WERI-Rb-1 (cell line): ENCODE data around the gene WDR41.

Experiments used
- DNase-seq: peaks from one replicate; pipeline ENCODE4 v3.0.0-alpha.2; 2020
- H3K27ac ChIP-seq: fragments of 250-450 bp; sonication (Bioruptor Pico); 2 replicates; pipeline ENCODE4 v1.5.1; 2020; ENCODE audit warnings: mild to moderate bottlenecking, moderate library complexity
- H3K27me3 ChIP-seq: fragments of 250-450 bp; sonication (Bioruptor Pico); 2 replicates; pipeline ENCODE4 v1.5.1; 2021; ENCODE audit warnings: mild to moderate bottlenecking, low read depth, moderate library complexity; ENCODE audit not compliant: insufficient read depth, severe bottlenecking
- H3K36me3 ChIP-seq: fragments of 250-450 bp; sonication (Bioruptor Pico); 2 replicates; pipeline ENCODE4 v1.5.1; 2020; ENCODE audit warnings: mild to moderate bottlenecking, moderate library complexity
- H3K4me3 ChIP-seq: 2 replicates; pipeline ENCODE4 v1.5.1; 2011; ENCODE audit warnings: low read depth, mild to moderate bottlenecking, control low read depth, low read length
- H3K9me3 ChIP-seq: fragments of 250-450 bp; sonication (Bioruptor Pico); 2 replicates; pipeline ENCODE4 v1.5.1; 2021; ENCODE audit warnings: mild to moderate bottlenecking, moderate library complexity; ENCODE audit not compliant: severe bottlenecking
- CTCF ChIP-seq: IDR thresholded peaks from 2 replicates; pipeline ENCODE4 v1.5.1; 2011; ENCODE audit warnings: low read depth, mild to moderate bottlenecking, control low read depth, inconsistent platforms, low read length

WDR41 gene

DNA sequence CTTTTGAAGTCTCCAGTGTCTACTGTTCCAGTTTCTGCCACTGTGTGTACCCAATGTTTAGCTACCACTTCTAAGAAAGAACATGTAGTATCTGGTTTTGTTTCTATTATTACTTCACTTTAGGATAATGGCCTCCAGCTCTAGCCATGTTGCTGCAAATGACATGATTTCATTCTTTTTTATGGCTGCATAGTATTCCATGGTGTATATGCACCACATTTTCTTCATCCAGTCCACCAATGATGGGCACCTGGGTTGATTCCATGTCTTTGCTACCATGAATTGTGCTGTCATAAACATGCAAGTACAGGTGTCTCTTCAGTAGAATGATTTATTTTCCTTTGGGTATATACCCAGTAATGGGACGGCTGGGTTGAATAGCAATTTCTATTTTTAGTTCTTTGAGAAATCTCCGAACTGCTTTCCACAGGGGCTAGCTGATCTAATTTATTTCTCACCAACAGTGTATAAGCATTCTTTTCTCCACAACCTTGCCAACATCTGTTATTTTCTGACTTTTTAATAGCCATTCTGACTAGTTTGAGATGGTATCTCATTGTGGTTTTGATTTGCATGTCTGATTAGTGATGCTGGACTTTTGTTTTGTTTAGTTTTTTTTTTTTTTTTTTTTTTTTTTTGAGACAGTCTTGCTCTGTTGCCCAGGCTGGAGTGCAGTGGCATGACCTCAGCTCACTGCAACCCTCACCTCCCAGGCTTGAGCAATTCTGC, 68.9 kb downstream of the WDR41 start:
- Histone ChIP-seq H3K27ac (no peak overlapping the region), H3K27me3 (no peaks in the 10 kb centered on the region), H3K4me3 (no peak overlapping the region), H3K36me3 (no peaks in the 10 kb centered on the region), H3K9me3 (no peaks in the 10 kb centered on the region)
- DNase-seq, result no peak
- TF ChIP-seq CTCF, result no peak

- Histone ChIP-seq H3K4me3 (no peak overlapping the region), H3K36me3 (no peaks in the 10 kb centered on the region), H3K27me3 (no peaks in the 10 kb centered on the region), H3K27ac (no peak overlapping the region), H3K9me3 (no peaks in the 10 kb centered on the region)
- no peak for DNase-seq
- no peak for TF ChIP-seq CTCF
Observed at GRCh38 chr5:77420940-77421339, 71.2 kb downstream of the WDR41 start.

DNA sequence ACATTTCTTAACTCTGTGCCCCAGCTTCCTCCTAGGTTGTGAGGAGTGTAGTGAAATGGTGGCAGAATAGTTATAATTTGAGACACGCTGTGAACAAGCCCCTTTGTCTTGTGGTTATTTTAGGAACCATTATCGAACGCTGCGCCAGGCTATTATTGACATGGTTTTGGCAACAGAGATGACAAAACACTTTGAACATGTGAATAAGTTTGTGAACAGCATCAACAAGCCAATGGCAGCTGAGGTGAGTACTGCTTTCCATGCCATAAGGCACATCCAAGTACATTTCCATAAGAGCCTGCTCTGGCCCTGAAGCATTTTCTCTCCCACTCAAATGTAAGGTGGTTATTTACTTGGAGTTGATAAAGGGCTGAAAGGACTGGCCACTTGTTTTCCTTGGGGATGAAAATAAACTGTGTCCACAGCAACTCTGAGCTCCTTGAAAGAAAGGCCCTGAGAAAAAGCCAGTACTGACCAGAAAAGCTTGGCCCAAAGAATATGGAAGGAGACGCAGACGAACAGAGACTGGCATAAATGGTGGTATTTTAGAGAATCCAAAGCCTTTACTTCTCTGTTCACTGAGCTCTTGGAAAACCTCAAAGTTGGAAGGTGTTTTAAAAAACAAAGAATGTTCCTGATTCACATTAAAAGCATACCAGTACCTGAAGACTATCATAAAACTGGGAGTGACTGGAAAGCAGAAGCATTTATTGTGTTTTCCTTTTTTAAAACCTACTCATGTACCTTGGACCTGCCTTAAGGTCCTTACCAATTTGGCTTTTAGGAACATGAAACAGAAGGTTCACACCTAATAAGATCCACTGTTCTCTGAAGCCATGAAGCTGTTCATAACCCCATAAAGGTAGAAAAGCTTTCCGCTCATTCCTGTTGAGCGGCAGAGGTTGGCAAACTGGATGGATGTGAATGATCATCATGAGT, 72.2 kb downstream of the WDR41 start:
- Histone ChIP-seq H3K36me3 (no peaks in the 10 kb centered on the region), H3K4me3 (no peak overlapping the region), H3K27me3 (no peaks in the 10 kb centered on the region), H3K9me3 (no peaks in the 10 kb centered on the region), H3K27ac (no peak overlapping the region)
- no peak for DNase-seq
- TF ChIP-seq CTCF, result no peak

GRCh38 chr5:77418601-77419581, 73.2 kb downstream of the WDR41 start:
- TF ChIP-seq CTCF, result no peak
- no peak overlapping the region for H3K4me3 ChIP-seq
- no peaks in the 10 kb centered on the region for H3K36me3 ChIP-seq
- DNase-seq, result no peak
- H3K27me3 ChIP-seq, result no peaks in the 10 kb centered on the region
- no peak overlapping the region for H3K27ac ChIP-seq
- no peaks in the 10 kb centered on the region for H3K9me3 ChIP-seq

- no peaks in the 10 kb centered on the region for H3K9me3 ChIP-seq
- H3K27me3 ChIP-seq, result no peaks in the 10 kb centered on the region
- no peak overlapping the region for H3K4me3 ChIP-seq
- TF ChIP-seq CTCF, result no peak
- DNase-seq, result no peak
- H3K27ac ChIP-seq, result no peak overlapping the region
- no peaks in the 10 kb centered on the region for H3K36me3 ChIP-seq
Observed at GRCh38 chr5:77418162-77418561, 74.0 kb downstream of the WDR41 start.
